IPS DF 6.9 (cell line): Measurements from ENCODE around the gene WNT7A.

ENCODE experiments used
- DNase-seq: peaks from one replicate; pipeline ENCODE4 v3.0.0-alpha.2; 2013; ENCODE audit warnings: low read depth, low spot score
- H3K27ac ChIP-seq: one replicate; pipeline ENCODE4 v1.5.1; 2013; ENCODE audit warnings: low read length, control low read depth
- H3K27me3 ChIP-seq: 2 replicates; pipeline ENCODE4 v1.6.1; 2013; ENCODE audit warnings: mild to moderate bottlenecking, low read length; ENCODE audit not compliant: control insufficient read depth, insufficient read depth
- H3K36me3 ChIP-seq: 2 replicates; pipeline ENCODE4 v1.6.1; 2013; ENCODE audit warnings: low read length; ENCODE audit not compliant: control insufficient read depth, insufficient read depth
- H3K4me1 ChIP-seq: 2 replicates; pipeline ENCODE4 v1.6.1; 2013; ENCODE audit warnings: low read length; ENCODE audit not compliant: control insufficient read depth, insufficient read depth
- H3K4me3 ChIP-seq: 2 replicates; pipeline ENCODE4 v1.5.1; 2013; ENCODE audit warnings: mild to moderate bottlenecking, low read length
- H3K9me3 ChIP-seq: 2 replicates; pipeline ENCODE4 v1.6.1; 2013; ENCODE audit warnings: low read length, inconsistent platforms; ENCODE audit not compliant: control insufficient read depth, insufficient read depth
- WGBS: extraction: QIAGEN DNeasy Blood & Tissue Kit; methylation state at CpG from one replicate; pipeline ENCODE4 v1.1.7; 2013; ENCODE audit warnings: mixed read lengths, missing lambda C conversion rate; ENCODE audit not compliant: insufficient read length, insufficient coverage; 5-methylcytosine and 5-hydroxymethylcytosine counted together

WNT7A gene

DNA sequence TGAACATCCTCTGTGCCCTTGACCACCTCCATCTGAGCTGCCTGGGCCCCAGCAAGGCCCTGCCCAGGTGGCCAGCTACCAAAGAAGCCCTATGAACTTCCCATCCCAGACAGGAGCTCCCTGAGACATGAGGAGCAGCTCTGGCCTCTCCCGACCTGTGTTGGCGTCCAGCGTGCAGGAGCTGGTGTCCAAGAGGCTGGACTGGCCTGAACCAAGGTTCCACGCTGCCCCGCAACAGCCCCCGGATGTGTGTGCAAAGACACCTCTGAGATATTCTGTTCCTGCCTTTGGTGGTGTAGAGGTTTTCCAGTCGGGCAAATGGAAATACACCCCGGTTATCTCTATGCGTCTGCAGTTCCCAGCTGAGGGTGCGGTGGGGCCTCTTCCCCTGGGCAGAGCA lies 42.1 kb downstream of the WNT7A start:
- WGBS, result no CpG with 5 or more reads among the region's 10 CpGs
- H3K4me1 ChIP-seq, result no peaks in the 10 kb centered on the region
- H3K9me3 ChIP-seq, result no peaks in the 10 kb centered on the region
- H3K36me3 ChIP-seq, result no peaks in the 10 kb centered on the region
- no peak overlapping the region for H3K4me3 ChIP-seq
- no peak for DNase-seq
- no peaks in the 10 kb centered on the region for H3K27me3 ChIP-seq
- H3K27ac ChIP-seq, result no peak overlapping the region

DNA sequence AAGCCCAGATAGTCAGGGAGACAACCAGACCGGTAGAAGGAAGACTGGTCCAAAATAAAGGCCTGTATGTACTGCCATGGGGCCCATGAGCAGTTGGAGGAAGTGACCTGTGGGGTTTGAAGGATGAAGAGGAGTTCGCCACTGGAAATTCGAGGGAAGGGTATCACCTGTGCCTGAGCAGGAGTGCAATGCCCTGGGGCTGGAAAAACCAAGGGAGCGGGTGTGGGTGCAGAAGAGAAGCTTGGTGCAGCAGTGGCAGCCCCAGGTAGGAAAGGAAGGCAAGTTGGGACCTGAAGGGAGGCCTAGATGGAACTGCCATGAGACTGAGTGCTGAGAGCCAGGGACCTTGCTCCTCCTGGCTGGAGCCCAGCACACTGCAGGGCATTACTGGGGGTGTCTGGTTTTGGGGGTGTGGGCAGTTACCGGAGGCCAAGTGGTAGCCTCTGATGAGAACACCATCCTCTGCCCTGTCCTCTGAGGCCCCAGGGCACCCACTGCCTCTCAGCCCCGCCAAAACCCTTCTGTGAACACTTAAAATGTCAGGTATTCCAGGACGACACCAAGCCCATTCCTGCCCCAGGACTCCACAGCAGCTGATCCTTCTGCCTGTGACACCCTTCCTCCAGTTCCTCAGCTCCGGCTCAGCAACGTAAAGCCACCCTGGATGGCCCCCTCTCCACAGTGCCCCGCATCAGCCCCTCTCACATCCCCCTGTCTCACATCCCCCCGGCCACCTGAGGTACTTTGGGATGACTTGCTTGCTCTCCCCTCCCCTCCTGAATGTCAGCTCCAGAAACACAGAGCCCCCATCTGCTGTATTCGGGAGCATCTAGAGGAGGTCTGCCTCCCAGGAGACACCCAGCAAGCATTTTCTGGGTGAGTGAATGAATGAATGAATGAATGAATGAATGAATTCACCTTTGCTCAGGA lies 42.9 kb downstream of the WNT7A start:
- Histone ChIP-seq H3K9me3 (no peaks in the 10 kb centered on the region), H3K36me3 (no peaks in the 10 kb centered on the region), H3K27ac (no peak overlapping the region), H3K4me1 (no peaks in the 10 kb centered on the region), H3K27me3 (no peaks in the 10 kb centered on the region), H3K4me3 (no peak overlapping the region)
- DNase-seq, result no peak
- no CpG with 5 or more reads among the region's 12 CpGs for WGBS

DNA sequence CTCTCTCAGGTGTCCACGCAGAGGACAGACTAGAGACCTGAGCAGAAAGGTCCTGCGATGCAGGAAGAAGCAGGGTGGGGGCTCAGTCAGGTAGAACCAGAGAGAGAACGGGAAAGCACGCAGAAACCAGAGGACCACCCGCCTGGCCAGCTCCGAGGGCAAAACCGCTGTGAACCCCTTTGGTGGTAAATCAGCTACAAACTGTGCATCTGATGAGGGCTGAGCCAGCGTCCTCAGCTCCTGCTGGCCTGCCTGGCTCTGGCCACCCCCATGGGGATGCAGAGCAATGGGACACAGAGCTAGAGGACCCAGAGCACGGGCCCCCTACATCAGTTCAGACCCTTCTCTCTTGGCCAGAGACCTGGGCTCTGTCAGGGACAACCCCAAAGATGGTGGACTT lies 44.6 kb downstream of the WNT7A start:
- no peak for DNase-seq
- no peaks in the 10 kb centered on the region for H3K36me3 ChIP-seq
- no peaks in the 10 kb centered on the region for H3K9me3 ChIP-seq
- WGBS, result no CpG with 5 or more reads among the region's 9 CpGs
- no peaks in the 10 kb centered on the region for H3K4me1 ChIP-seq
- H3K4me3 ChIP-seq, result no peak overlapping the region
- H3K27me3 ChIP-seq, result no peaks in the 10 kb centered on the region
- H3K27ac ChIP-seq, result no peak overlapping the region

DNA sequence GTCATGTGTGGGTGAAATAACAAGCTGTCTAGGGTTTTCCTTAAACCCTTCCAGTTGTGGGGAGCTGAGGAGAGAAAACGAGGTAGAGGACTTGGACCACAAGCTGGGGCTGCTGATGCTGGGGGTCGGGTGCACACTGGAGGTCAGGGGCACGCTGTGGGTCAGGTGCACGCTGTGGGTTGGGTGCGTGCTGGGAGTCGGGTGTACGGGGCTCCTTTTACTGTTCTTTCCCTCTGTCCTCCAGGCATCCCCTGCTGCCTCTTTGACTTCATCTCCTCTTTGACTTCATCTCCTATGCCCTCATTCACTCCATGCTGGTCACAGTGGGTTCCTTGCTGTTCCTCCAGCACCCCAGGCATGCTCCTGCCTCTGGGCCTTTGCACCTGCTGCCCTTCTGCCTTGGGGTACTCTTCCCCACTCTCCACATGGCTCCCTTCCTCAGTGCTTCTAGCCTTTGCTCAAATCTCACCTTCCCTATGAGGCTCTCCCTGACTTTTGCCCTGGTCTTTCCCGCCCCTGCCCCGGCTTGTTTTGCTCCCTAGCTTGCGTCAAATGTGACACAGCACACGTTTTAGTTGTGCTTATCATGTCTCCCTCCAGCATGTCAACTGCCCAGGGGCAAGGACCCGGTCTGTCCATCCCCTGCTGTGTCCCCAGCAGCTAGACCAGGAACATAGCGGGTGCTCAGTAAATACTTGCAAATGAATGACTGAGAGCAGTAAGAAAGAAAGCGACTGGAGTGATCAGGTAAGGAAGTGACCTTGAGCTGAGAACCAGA lies 45.4 kb downstream of the WNT7A start:
- Histone ChIP-seq H3K27me3 (no peaks in the 10 kb centered on the region), H3K4me3 (no peak overlapping the region), H3K36me3 (no peaks in the 10 kb centered on the region), H3K27ac (no peak overlapping the region), H3K4me1 (no peaks in the 10 kb centered on the region), H3K9me3 (no peaks in the 10 kb centered on the region)
- no peak for DNase-seq
- no CpG with 5 or more reads among the region's 14 CpGs for WGBS

DNA sequence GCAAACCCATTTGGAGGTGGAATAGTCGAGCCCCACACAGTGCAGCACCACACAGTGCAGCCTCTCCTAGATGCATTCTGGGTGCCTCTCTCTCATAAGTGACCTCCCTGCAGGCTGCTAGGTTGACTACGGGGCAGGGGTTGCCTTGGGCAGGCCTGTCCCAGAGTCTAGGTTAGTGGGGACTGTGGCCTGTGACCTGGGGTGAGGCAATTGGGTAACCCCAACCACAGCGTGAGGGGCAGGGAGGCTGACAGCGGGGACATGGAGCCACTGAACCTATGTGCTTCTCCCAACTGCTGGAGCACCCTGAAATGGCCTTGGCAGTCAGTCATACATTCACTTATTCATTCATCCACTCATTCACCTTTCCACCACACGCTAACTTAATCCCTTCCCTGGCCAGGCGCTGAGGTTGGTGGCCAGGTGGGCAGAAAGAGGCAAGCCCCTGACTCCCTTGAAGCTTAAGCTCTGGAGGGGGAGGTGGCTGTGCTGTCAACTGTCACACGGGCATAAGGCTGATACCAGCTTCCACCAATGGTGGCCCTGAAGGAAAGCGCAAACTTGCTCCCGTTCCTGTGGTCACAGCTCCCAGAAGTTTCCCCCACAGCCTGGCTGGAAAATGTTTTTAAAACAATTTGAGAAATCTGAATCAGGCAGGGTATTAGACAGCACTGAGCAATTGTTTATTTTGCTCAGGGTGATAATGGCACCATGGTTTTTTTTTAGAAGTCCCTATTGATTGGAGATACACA lies 46.2 kb downstream of the WNT7A start:
- Histone ChIP-seq H3K4me3 (no peak overlapping the region), H3K9me3 (no peaks in the 10 kb centered on the region), H3K27ac (no peak overlapping the region), H3K36me3 (no peaks in the 10 kb centered on the region), H3K4me1 (no peaks in the 10 kb centered on the region), H3K27me3 (no peaks in the 10 kb centered on the region)
- WGBS, result no CpG with 5 or more reads among the region's 9 CpGs
- no peak for DNase-seq

DNA sequence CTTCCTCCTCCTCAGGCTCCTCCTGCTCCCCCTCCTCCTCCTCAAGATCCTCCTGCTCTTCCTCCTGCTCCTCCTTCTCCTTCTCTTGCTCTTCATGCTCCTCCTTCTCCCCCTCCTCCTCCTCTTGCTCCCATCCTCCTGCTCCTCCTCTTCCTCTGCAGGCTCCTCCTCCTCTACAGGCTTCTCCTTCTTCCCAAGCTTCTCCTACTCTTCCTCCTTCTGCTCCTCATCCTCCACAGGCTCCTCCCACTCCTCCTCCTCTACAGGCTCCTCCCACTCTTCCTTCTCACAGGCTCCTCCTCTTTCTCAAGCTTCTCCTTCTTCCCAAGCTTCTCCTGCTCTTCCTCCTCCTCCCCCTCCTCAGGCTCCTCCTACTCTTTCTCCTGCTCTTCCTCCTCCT lies 47.7 kb downstream of the WNT7A start:
- no peaks in the 10 kb centered on the region for H3K36me3 ChIP-seq
- H3K27me3 ChIP-seq, result no peaks in the 10 kb centered on the region
- H3K9me3 ChIP-seq, result no peaks in the 10 kb centered on the region
- no peaks in the 10 kb centered on the region for H3K4me1 ChIP-seq
- no peak overlapping the region for H3K4me3 ChIP-seq
- no peak overlapping the region for H3K27ac ChIP-seq
- DNase-seq, result no peak

DNA sequence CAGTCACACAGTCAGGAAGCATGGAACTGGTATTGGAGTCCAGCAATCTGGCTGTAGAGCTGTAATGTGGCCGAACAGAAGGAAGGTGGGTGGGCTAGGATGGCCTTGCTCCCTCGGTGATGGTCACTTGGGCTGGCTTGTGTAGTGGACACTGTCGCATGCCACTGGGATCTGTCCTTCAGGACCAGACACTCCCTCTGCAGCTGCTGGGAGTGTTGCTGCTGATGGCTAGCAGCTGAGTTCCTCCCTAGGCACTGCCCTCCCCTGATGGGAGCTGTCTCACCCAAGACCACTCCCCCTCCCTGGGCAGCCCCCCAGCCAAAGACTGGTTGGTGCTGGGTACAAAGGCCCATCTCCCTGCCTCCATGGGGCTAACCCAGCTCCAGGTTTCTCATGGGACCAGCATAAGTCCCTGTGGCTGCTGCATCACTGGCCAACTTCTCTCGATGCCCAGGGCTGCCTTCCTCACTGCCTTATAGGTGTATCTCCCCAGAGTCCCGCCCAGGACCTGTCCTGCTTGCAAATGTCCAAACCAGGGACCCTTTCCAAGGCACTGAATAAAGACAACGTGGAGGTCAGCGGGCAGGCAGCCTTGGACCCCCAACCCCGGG lies 48.4 kb downstream of the WNT7A start:
- Histone ChIP-seq H3K27me3 (no peaks in the 10 kb centered on the region), H3K36me3 (no peaks in the 10 kb centered on the region), H3K4me3 (no peak overlapping the region), H3K4me1 (no peaks in the 10 kb centered on the region), H3K27ac (no peak overlapping the region), H3K9me3 (no peaks in the 10 kb centered on the region)
- WGBS, result no CpG with 5 or more reads among the region's 8 CpGs
- no peak for DNase-seq

DNA sequence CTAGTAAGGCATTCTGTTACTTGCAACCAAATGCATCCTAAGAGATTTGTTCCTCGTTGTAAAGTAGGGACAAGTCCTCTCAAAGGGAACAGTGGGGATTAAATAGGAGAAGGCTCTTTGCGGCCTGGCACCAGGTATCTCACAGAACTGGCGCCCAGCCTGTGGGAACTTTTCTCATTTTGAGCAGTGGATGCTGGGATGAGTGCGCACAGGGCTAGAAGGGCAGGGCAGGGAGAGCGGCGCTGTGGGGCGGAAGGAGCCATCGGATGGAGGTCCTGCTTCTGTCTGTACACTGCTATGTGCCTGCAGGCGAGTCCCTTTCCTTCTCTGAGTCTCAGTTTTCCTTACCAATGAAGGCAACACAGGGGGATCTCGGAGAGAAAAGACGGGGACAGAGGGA lies 50.6 kb downstream of the WNT7A start:
- no peaks in the 10 kb centered on the region for H3K4me1 ChIP-seq
- no peak for DNase-seq
- WGBS, result no CpG with 5 or more reads among the region's 11 CpGs
- no peaks in the 10 kb centered on the region for H3K36me3 ChIP-seq
- no peaks in the 10 kb centered on the region for H3K27me3 ChIP-seq
- H3K27ac ChIP-seq, result no peak overlapping the region
- no peaks in the 10 kb centered on the region for H3K9me3 ChIP-seq
- H3K4me3 ChIP-seq, result no peak overlapping the region

DNA sequence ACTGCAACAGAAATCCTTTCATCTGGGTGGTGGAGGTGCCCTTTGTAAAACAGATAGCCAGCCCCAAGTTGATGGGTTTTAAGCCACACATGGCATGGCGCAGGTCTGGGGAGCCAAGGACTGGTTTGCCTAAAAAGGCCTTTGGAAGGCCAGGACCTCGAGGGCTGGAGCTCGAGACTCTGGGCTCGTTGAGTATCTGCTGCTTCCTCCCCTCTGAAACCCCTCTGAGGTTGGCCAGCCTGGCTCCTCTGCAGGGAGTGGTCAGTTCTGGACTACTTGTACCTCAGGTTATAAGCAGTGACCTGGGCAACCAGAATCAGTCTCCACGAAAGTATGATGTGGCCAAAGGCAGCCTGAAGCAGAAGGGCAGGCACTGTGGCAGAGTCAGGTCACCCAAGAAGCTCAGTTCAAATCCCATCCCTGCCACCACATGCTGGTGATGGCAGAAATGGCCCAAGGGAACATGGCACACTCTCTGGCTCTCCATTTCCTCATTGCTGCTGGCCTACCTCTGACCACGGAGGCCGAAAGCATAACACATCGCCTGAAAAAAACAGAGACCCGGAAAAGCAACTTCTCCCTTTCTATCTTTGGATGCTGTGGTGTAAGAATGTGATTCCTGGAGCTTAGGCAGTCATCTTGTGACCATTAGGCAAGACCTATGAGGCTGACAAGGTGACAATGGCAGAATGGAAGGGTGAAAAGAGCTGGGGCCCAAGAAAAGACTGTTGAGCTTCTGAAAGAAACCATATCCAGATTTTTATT lies 51.2 kb downstream of the WNT7A start:
- WGBS, result no CpG with 5 or more reads among the region's 9 CpGs
- H3K27me3 ChIP-seq, result no peaks in the 10 kb centered on the region
- DNase-seq, result no peak
- no peaks in the 10 kb centered on the region for H3K9me3 ChIP-seq
- no peak overlapping the region for H3K27ac ChIP-seq
- H3K4me1 ChIP-seq, result no peaks in the 10 kb centered on the region
- no peak overlapping the region for H3K4me3 ChIP-seq
- H3K36me3 ChIP-seq, result no peaks in the 10 kb centered on the region
